GM12874 (cell line): ENCODE data around the gene DHODH.
A peak's percentile ranks its signal among the peaks of the same experiment; 100 is the strongest.

ENCODE experiments used
- TF ChIP-seq, protein P1 (sequence below): IDR thresholded peaks from 2 replicates; pipeline ENCODE4 v1.5.1; 2011; ENCODE audit warnings: low read depth, mild to moderate bottlenecking, control low read depth, low read length, moderate library complexity; ENCODE audit not compliant: insufficient read depth

The DHODH gene

DNA sequence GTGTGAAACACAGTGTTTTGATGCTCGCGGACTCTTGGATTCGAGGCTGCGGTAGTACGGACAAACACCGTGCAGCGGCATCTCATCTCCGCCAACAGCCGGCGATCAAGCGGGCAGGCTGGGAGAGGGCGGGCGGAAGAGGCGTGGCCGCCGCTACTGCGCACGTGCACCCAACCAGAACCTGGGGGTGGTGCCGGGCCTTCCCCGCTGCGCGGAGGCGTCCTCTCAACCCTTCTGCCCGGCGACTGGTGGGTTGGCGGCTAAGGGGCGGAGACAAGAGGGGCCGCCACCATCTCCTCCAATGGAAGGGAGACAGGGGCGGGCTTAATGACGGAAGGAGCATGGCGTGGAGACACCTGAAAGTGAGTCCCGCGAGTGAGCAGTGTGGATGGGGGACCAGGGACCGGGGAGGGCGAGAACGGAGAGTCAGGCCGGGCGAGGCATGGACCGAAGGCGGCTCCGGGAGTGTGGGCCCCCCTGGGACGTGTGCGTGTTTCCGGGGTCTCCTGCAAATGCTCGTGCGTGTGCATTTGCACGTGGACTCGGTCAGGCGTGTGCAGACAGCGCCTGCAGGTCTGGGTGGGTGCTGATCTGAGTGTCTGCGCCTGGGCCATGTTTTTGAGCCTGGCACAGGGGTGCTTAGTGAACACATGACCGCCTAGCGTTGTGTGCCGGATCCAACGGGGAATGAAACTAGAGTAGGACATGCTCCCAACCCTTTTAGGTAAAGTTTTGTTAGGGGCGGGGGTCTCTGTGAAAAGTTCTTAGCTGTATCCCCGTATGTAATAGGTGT is at the start of gene DHODH:
DHODH (plus strand) TSS at position 321 of the 793 bp plus-strand sequence; CDS start at position 342, 21 bp downstream.
- TF ChIP-seq, protein P1, sequence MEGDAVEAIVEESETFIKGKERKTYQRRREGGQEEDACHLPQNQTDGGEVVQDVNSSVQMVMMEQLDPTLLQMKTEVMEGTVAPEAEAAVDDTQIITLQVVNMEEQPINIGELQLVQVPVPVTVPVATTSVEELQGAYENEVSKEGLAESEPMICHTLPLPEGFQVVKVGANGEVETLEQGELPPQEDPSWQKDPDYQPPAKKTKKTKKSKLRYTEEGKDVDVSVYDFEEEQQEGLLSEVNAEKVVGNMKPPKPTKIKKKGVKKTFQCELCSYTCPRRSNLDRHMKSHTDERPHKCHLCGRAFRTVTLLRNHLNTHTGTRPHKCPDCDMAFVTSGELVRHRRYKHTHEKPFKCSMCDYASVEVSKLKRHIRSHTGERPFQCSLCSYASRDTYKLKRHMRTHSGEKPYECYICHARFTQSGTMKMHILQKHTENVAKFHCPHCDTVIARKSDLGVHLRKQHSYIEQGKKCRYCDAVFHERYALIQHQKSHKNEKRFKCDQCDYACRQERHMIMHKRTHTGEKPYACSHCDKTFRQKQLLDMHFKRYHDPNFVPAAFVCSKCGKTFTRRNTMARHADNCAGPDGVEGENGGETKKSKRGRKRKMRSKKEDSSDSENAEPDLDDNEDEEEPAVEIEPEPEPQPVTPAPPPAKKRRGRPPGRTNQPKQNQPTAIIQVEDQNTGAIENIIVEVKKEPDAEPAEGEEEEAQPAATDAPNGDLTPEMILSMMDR = no peak

DNA sequence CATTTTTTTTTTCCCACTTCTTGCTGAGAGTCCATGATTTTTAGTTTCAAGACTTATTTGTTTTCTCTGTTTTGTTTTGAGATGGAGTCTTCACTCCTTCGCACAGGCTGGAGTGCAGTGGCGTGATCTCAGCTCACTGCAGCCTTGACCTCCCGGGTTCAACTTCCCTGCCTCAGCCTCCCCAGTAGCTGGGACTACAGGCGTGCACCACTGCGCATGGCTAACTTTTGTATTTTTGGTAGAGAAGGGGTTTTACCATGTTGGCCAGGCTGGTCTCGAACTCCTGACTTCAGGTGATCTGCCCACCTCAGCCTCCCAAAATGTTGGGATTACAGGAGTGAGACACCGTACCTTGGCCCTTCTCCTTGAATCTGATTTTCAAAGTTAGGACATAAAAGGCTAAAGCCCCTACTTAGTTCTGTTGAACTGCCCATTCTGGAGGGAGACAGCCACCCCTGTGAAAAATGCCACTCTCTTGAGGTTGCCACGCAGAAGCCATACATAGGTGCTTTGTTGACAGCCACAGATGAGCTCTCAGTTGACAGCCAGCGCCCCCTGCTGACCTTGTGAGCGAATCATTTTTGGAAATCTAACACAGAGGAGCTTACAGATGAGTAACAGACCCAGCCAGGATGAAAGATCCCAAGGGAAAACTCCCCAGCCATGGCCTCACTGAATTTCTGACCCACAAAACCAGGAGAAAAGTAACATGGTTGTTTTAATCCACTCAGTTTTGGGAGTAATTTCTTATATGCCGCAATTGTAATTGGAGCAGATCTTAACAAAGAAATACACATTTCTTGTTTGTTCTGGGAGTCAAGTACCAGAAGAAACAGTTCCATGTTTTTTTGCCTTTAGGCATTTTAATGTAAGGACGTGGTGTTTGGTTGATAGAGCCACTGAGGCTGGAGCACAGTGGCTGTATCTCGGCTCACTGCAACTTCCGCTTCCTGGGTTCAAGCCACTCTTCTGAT is 47.2 kb upstream of the DHODH start:
- TF ChIP-seq, protein P1 = peak; percentile 79

DNA sequence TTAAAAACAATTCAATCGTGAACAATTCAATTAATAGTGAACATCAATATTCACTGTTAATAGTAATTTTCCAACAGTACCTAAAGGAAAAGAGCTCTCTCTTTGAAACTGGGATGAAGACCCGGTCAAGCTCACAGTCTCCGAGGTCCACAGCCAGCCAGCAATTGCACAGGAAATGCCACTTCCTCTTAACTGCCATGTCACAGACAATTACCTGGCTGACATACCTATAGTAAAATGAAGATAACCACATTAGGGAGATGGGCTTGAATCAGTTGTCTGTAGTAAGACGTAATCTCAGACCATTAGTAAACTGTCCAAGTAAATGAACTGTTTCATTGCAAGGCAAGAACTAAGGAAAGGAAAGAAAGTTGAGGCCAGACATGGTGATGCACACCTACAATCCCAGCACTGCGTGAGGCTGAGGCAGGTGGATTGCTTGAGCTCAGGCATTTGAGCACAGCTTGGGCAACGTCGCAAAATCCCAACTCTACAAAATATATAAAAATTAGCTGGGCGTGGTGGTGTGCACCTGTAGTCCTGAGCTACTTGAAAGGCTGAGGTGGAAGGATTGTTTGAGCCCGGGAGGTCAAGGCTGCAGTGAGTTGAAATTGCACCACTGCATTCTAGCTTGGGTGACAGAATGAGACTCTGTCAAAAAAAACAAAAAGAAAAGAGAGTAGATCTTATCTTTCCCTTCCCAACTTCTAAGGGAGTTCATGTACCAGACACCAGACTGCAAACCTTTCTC is 45.2 kb upstream of the DHODH start:
- TF ChIP-seq, protein P1 = no peak

DNA sequence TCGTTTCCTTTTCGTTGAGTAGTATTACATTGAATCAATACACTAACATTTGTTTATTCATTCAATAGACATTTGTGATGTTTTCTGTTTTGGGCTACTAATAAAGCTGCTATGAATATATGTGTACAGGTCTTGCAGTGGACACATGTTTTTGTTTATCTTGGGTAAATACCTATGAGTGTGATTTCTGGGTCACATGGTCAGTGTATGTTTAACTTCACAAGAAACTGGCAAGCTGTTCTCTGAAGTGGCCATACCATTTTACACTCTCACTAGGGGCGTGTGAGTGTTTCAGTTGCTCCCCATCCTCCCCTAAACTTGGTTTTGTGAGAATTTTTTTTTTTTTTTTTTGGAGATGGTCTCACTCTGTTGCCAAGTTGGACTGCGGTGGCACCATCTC is 43.3 kb upstream of the DHODH start:
- TF ChIP-seq, protein P1 = no peak

DNA sequence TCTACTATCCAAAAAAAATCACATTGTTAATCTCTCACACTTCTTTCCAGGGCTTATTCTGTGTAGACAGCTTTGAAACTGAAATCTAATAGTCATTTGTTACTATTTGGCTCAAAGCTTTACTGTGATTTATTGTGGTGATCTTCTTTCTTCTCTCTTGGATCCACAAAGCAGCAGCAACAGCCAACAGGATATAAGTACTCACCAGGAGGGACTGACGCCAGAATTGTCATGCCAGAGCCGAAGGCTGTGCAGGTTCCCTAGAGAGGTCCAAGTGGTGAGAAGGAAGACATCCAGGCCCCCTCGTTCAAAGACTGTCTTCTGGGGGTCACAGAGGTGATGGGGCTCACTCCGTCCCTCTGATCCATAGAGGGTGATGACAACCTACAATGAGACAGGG is 41.6 kb upstream of the DHODH start:
- TF ChIP-seq, protein P1 = no peak

DNA sequence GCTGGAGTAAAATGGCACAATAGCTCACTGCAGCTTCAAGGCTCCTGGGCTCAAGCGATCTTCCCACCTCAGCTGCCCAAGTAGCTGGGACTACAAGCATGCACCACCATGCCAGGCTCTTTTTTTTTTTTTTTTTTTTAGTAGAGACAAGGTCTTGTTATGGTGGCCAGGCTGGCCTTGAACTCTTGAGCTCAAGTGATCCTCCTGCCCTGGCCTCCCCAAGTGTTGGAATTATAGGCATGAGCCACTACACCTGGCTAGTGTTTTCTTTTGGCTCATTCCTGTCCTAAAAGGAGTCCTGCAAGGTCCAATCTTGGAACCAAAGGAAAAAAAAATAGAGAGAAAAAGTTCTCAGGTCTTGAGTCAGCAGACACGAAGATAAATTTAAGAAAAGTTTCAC is 39.2 kb upstream of the DHODH start:
- TF ChIP-seq, protein P1 = no peak
